ENCODE measurements around the gene PF4V1.
A peak's percentile ranks its signal among the peaks of the same experiment; 100 is the strongest.

Gene PF4V1

DNA sequence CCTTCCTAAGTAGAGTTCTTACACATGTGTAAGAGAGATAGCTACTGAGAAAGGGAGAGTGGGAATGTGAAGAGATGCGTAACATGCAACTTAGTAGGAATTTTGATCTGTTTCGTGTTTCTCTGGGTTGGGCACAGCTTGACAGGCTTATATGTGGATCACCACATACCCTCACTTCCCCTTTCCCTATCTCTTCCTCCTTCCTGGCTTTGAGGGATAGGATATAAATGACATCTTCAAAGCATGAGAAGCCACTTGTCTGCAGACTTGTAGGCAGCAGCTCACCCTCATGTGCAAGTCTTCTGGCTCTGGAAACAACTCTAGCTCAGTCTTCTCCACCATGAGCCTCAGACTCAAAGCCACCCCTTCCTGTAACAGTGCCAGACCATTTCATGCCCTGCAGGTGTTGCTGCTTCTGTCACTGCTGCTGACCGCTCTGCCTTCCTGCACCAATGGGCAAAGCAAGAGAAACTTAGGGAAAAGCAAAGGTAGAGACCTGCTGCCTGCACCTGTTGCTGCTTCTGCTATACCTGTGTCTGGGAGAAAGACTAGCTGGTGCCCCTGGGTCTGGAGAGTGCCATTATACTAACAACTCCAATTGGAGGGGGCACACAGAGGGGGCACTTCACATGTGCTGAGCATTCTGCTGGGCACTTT is 5.4 kb upstream of the PF4V1 start:
- no peak for DNase-seq (ENCODE audit: low read depth)

DNA sequence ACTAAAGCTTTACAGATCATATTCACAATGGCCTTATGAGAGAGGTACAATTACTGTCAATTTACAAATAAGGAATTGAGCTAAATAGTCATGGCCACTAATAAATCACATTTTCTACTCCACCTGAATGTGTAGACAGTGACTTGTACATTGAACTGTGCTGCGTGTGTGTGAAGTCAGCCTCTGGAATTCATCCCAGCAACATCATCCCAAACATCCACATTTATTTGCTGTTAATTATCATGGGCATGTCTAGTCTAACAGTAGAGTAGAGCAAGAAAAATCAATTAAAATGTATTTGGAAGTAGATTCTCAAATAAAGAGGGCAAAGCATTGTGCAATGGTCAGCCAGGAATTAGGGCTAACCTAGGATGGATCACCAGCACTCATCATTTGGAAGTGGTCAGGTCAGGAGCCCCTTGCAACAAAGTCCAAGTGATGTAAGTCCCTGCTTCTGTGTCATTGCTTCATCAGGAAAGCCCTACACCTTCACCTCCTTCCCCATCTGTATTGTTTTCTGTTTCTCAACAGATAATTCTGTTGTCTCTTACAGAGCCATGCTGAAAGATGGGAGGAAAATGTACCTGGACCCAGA is 4.8 kb upstream of the PF4V1 start:
- DNase-seq (ENCODE audit: low read depth) = no peak

DNA sequence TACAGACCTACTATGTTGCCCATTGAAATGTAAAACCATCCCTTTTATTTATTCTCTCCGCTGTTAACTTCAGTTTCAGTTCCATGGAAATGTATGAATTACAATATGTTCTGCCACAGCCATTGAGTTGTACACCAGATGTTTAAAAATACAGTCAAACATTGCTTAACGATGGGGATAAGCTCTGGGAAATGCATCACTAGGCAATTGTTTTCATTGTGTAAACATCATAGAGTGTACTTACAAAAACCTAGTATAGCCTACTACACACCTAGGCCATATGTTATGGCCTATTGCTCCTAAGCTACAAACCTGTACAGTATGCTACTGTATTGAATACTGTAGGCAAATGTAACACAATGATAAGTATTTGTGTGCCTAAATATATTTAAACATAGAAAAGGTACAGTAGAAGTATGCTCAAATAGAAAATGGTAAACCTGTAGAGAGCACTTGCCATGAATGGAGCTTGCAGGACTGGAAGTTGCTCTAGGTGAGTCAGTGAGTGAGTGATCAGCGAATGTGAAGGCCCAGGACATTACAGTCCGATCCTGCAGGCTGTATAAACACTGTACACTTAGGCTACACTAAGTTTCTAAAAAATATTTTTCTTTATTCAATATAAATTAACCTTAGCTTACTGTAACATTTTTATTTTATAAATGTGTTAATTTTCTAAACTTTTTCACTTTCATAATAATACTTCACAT is 2.7 kb upstream of the PF4V1 start:
- DNase-seq (ENCODE audit: low read depth) = no peak

DNA sequence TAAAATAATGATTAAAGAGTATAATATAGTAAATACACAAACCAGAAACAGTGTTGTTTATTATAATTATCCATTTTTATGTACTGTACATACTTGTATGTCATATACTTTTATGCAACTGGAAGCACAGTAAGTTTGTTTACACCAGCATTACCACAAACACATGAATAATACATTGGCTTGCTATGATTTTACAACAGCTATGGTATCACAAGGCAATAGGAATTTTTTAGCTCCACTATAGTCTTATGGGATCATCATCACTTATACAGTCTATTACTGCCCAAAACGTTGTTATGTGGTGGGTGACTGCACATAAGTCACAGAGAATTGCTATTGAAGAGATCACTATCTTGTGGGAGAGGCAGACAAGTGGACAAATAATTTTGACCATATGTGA is 1.8 kb upstream of the PF4V1 start:
- DNase-seq (ENCODE audit: low read depth) = no peak

DNA sequence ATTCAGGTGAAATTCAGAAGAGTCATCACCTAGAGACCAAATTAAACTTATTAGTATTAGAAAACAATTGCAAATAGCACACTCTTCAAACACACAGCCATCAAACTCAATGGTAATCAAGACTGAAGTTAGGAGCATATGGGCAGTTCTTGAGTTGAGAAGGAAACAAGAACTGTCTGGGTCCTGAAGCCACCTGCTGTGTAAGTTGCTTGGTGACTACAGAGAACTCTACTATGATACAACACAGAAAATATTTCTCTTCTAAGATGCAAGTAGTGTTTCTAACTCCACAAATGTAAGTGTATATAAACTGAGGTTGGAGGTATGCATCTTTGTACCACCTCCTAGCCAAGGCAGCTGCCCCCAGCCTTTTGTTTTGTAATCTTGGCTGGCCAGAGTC is 325 bp upstream of the PF4V1 start:
- DNase-seq (ENCODE audit: low read depth) = no peak

DNA sequence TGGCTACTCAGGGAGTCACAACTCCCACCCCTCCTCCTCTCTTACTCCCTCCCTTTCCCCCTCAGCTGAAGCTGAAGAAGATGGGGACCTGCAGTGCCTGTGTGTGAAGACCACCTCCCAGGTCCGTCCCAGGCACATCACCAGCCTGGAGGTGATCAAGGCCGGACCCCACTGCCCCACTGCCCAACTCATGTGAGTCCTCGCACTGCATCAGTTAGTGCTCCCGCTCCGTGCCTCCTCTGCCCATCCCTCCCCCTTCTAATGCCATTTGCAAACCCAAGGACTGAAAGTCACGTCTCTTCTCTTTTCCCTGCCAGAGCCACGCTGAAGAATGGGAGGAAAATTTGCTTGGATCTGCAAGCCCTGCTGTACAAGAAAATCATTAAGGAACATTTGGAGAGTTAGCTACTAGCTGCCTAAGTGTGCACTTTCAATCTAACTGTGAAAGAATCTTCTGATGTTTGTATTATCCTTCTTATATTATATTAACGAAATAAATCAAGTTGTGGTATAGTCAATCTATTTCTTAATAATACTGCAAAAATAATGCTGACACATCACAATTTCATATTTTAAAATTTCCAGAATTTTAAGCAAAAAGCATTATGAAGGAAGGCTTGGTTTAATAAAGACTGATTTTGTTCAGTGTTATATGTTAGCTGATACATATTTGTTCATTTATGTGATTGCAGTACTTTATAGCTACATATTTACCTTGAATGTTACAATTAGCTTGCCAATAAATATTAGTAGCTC is 800 bp downstream of the PF4V1 start:
- DNase-seq (ENCODE audit: low read depth) = no peak

DNA sequence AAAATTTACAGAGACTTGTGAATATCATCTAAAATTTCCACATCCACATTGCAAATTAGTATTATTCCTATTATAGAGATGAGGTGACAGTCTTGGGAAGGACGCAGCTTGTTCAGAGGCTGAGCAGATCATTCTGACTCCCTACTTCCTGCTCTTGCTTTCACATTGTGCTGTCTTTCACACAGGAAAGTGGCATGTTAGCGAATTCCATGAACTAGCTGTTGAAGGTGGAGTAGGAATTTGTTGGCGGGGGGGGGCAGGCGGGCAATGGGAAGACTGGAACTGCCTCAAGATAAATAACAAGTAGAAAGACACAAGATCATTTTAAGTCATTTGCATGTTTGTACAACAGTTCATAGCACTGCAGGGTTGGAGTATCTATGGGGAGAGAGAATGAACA is 2.3 kb downstream of the PF4V1 start:
- no peak for DNase-seq (ENCODE audit: low read depth)

DNA sequence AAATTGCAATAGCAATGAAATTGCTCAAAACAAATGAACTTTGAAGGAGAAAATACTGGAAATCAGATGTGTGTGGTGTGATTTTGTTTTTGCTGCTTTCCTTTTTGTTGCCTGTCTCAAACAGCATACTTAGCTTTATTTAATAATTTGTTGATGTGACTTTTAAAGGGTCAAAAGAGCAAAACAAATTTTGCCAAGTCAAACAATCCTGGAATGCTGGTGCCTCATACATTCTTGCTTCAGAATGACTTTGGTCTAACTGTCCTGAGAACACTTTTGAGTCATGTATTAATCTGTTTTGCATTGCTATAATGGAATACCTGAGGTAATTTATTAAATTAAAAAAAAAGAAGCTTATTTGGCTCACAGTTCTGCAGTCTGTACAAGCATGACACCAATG is 3.4 kb downstream of the PF4V1 start:
- DNase-seq (ENCODE audit: low read depth) = peak; percentile 80

DNA sequence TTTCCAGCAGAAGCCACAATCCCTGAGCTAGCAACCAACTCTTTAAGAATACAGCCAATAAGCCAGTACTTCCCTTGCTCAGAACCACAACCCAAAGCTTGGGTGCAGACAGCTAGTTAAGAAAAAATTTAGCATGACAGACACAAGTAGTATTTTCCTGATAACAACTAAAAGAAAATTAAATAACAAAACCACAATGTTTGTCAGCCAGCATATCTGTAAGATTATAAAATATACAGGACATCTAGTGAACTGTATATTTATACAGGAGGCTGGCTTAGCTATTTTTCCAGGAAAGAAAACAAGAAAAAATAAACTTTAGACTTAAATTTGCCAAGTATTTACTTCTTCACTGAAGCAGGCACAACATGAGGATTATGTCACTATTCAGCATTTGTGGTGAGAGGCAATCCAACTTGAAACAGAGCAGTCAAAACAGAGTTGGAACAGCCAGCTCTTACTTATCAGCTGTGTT is 6.6 kb downstream of the PF4V1 start:
- DNase-seq (ENCODE audit: low read depth) = peak; percentile 87

DNA sequence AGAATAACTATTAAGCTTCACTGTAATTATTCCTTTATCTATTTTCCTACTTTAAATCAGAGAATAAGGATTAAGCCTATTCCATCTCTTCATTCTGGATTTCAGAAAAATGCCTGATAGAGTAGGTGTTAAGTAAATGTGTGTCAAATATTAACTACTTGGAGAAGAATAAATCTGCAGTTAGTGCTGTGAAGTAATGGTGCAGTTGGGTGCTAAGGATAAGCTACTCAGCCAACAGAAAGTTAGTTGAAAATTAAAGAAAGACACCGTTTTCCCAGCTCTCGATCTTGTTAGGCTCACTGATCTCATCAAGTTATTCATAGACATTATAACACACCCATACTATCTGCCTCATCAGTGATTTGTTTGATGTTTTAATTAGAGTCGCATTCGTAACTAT is 7.1 kb downstream of the PF4V1 start:
- no peak for DNase-seq (ENCODE audit: low read depth)

DNA sequence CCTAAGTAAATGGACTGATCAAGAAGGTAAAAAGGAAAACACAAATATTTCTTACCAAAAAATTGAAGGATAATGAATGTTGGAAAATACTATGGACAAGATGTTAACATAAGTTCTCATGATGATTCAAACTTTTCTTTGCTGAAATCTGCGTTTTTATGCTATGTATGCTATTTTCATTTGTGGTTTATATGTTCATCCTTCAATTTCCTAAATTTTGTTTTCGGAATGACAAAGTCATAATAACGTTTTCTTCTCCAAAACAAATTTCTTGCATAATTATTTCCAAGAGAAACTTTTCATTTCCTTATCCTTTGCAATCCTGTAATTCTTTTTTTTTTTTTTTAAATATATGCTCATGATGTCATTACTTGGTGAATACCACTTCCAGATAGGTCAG is 7.8 kb downstream of the PF4V1 start:
- no peak for DNase-seq (ENCODE audit: low read depth)

DNA sequence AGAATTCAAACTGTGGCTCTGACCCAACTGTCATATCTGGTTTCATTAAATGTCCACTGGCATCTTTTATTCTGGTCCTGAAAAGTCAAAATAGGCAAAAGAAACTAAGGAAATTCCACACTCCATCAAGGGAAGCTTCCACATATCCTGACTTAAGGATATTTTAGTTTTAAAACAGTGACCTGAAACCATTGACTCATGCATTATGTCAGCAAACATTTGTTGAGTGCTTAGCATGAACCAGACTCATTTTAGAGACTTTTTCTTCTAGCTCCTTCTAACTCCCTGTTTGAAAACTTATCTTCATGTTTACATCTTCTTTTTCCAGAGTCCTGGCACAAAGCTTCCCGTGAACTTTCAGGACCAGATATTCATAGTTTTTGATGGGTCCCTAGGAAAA is 9.2 kb downstream of the PF4V1 start:
- peak; percentile 47 for DNase-seq (ENCODE audit: low read depth)

DNA sequence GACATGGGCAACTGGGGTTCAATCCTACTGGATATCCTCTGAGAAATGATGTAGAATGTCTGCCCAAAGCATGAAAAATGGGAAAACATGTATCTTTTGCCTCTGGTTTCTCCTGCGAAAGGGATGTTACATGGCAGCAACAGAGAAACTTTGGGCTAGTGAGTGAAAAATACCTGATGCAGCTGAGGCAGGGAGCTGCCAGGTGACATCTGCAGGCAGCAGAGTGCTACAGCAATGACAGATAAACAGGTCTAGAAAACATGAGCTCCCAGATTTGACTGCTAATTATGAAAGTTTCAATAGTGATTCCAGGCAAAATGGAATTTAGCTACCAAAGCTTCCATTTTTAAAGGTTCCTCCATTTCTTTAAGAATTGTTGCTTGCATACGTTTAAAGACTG is 11.3 kb downstream of the PF4V1 start:
- no peak for DNase-seq (ENCODE audit: low read depth)

DNA sequence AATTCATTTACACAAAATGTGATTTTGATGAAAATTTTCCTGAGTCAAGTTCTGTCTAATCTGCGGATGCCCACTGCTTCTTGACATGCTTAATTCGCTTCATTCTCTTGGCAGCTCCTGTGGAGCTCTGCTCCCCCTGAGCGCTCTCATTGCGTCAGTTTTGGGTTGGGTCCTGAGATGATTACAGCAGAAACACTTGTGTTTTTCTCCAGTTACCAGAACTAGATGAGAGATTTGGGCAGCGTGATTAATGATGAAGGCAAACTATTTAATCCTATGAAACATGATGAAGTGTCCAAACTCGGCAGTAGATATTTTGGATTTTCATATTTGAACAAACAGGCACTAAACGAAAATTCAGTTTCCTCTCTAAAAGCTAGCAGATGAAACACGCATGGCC is 11.9 kb downstream of the PF4V1 start:
- DNase-seq (ENCODE audit: low read depth) = no peak

DNA sequence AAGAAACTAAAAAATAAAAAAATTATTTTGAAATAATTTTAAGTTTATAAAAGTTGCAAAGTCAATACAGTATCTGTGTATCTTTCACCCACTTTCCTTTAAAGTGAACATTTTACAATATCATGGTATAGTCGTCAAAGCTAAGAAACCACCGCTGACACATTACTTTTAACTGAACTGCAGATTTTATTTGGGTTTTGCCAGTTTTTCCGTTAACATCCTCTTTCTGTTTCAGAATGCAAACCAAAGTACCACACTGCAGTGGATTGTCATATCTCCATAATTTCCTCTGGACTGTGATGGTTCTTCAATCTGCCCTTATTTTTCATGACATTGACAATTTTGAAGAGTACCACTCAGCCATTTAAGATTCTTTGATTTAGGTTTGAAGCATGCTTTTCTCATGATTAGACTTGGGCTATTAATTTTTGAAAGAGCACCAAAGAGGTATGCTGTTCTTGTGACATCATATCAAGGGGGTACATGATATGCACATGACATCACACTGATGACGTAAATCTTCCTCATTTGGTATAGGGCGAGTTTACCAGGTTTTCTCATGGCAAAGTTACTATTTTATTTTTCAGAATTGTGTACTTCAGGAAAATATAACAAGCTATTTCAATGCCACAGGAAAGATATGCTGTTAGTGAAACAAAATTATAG is 12.5 kb downstream of the PF4V1 start:
- no peak for DNase-seq (ENCODE audit: low read depth)

DNA sequence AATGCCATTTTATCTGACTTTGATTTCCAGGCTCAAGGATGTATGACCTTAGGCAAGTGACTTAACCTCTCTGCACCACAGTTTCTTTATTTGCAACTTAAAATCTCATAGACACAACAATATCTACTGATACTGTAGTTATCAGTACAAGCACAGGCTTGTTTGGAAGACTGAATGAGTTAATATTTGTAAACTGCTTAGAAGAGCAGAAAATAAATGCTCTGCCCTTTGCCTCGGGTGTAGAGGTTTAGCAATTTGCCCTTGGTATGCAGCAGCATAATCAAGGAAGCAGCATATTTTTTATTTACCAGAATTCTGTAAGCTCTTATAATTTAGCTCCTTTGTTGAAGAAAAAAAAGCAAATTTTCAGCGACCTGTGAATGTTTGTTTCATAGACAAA is 13.2 kb downstream of the PF4V1 start:
- DNase-seq (ENCODE audit: low read depth) = no peak

DNA sequence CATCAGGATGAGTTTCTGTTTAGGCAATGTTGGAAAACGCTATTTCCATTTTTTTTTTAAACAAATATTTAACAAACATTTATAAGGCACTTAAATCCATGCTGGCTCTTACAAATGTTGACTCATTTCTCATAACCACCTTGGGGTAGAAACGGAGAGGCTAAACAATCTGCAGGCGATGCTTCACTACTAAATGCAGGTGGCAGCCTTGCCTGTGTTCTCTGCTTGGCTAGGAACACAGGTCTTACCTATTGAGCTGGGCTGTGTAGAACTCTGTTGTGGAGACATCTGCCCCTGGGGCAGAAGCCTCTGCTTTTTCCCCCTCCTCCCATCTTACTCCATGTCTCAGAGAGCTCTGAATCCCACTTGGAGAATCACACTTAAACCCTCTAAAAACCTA is 14.7 kb downstream of the PF4V1 start:
- DNase-seq (ENCODE audit: low read depth) = no peak

DNA sequence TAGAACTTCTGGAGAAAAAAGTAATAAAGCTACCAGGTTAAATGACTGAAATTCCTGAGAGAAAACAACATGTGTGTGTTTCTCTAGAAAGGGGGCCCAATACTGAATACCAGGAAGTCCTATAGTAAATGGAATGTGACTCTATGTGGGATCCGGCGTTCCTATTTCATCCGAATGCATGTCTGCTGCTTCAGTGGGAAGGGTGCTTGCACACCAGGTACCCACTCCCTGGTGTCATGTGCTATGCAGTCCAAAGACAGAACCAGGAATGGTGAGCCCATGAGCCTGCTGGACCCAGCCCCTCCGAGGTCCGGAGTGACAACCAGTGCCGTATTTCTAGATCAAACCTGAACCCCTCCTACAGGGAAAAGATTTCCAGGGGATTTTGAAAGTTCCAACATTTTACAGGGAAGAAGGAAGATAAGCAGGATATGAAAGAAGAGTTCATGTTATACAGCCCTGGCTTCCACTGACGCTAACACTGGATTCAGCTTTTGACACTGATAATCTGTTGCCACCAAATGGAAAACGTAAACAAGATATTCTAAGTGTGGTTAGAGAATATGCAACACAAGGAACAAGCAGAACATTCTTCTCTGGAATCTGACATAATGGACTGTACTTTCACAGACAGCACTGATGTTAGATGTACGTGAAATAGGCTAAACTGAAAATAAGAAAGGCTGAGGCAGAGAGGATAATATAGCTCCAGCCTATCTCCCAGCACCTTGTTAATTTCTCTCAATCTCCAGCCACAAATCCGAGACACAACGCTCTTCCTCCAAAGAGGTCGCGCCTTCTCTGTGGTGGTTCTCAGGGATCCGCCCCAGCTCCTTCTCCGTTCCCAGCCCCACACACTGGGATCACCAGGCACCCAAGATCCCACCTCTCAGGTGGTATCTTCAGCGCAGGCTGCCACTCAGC is 15.4 kb downstream of the PF4V1 start:
- DNase-seq (ENCODE audit: low read depth) = no peak

DNA sequence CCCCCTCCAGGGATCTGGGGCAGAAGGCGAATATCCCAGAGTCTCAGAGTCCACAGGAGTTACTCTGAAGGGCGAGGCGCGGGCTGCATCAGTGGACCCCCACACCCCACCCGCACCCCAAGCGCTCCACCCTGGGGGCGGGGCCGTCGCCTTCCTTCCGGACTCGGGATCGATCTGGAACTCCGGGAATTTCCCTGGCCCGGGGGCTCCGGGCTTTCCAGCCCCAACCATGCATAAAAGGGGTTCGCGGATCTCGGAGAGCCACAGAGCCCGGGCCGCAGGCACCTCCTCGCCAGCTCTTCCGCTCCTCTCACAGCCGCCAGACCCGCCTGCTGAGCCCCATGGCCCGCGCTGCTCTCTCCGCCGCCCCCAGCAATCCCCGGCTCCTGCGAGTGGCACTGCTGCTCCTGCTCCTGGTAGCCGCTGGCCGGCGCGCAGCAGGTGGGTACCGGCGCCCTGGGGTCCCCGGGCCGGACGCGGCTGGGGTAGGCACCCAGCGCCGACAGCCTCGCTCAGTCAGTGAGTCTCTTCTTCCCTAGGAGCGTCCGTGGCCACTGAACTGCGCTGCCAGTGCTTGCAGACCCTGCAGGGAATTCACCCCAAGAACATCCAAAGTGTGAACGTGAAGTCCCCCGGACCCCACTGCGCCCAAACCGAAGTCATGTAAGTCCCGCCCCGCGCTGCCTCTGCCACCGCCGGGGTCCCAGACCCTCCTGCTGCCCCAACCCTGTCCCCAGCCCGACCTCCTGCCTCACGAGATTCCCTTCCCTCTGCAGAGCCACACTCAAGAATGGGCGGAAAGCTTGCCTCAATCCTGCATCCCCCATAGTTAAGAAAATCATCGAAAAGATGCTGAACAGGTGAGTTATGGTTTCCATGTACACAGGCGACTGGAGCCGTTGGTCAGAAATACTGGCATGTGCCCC is 16.3 kb downstream of the PF4V1 start, which contains the start of gene CXCL1:
CXCL1 (plus strand) TSS at position 264 of the 926 bp plus-strand sequence; CDS start at position 342, 78 bp downstream.
- peak; percentile 45 for DNase-seq (ENCODE audit: low read depth)

DNA sequence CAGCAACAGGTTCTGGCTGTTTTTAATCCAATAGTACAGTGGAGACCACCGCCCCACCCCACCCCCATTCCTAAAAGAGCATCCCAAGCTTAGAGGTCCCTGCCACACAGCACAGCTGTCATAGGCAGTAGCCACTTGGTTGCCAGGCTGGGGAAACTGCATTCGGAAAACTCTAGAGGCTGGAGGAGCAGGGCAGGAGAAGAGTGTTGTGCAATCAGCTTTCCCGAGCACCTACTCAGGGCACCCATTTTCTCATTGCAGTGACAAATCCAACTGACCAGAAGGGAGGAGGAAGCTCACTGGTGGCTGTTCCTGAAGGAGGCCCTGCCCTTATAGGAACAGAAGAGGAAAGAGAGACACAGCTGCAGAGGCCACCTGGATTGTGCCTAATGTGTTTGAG is 17.2 kb downstream of the PF4V1 start:
- DNase-seq (ENCODE audit: low read depth) = no peak

Measured in EH (cell line).